OCI-LY7 (cell line): ENCODE results near the gene KBTBD13.
"Not testable (repeated sequence)": the region's sequence is repeated elsewhere in the genome, so short reads cannot be mapped to it uniquely, and the experiment has no call there.

Source experiments
- EZH2phosphoT487 ChIP-seq: fragments of 200-600 bp; sonication (generic); IDR thresholded peaks from 2 replicates; pipeline ENCODE4 v1.6.1; 2018; ENCODE audit warnings: low read depth, borderline replicate concordance, mild to moderate bottlenecking, mixed run types, antibody characterized with exemption, low read length, moderate library complexity, mixed read lengths
- TF ChIP-seq, protein P1 (sequence below): fragments of 200-600 bp; sonication (generic); conservative IDR thresholded peaks from 2 replicates; pipeline ENCODE4 v1.5.1; 2014; ENCODE audit warnings: mild to moderate bottlenecking, antibody characterized with exemption, low read length, moderate library complexity, mixed read lengths

DNA sequence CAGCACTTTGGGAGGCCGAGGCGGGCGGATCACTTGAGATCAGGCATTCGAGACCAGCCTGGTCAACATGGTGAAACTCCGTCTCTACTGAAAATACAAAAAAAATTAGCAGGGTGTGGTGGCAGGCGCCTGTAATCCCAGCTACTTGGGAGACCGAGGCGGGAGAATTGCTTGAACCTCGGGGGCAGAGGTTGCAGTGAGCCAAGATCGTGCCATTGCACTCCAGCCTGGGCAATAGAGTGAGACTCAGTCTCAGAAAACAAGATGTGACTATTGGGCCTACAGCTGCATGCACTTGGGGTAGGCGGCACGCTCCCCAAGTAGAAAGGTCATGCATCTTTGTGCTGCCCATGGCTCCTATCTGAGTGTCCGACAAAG, 17.2 kb downstream of the KBTBD13 start:
- TF ChIP-seq, protein P1, sequence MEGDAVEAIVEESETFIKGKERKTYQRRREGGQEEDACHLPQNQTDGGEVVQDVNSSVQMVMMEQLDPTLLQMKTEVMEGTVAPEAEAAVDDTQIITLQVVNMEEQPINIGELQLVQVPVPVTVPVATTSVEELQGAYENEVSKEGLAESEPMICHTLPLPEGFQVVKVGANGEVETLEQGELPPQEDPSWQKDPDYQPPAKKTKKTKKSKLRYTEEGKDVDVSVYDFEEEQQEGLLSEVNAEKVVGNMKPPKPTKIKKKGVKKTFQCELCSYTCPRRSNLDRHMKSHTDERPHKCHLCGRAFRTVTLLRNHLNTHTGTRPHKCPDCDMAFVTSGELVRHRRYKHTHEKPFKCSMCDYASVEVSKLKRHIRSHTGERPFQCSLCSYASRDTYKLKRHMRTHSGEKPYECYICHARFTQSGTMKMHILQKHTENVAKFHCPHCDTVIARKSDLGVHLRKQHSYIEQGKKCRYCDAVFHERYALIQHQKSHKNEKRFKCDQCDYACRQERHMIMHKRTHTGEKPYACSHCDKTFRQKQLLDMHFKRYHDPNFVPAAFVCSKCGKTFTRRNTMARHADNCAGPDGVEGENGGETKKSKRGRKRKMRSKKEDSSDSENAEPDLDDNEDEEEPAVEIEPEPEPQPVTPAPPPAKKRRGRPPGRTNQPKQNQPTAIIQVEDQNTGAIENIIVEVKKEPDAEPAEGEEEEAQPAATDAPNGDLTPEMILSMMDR: not testable (repeated sequence)
- not testable (repeated sequence) for TF ChIP-seq EZH2phosphoT487
